Uterus (tissue), 4 donors: ENCODE data around the gene RPIA. TPM values are rescaled to one million over a fixed set of nuclear protein-coding genes. Genes with fewer than 3 reads are reported as not detected.

Experiments
- DNase-seq, 2 donors: peaks; one replicate each; pipeline ENCODE4 v3.0.0-alpha.2; 2019 to 2020
- H3K27ac ChIP-seq, 2 donors: fragments of 200-600 bp; sonication (generic); 1 replicate in 1 of 2; 2 replicates in 1 of 2; pipeline ENCODE4 v1.5.1; 2016 to 2018
- H3K27me3 ChIP-seq, 2 donors: fragments of 200-600 bp; sonication (generic); one replicate each; pipeline ENCODE4 v1.5.1; 2018 to 2019; ENCODE audit warnings: control low read depth in 1 of 2
- H3K36me3 ChIP-seq, 2 donors: fragments of 200-600 bp; sonication (generic); one replicate each; pipeline ENCODE4 v1.5.1; 2019; ENCODE audit warnings: control low read depth in 1 of 2
- H3K4me1 ChIP-seq, 2 donors: fragments of 200-600 bp; sonication (generic); one replicate each; pipeline ENCODE4 v1.5.1; 2018 to 2019; ENCODE audit warnings: control low read depth in 1 of 2
- H3K4me3 ChIP-seq, 2 donors: fragments of 200-600 bp; sonication (generic); 1 replicate in 1 of 2; 2 replicates in 1 of 2; pipeline ENCODE4 v1.5.1; 2018 to 2019; ENCODE audit warnings: mild to moderate bottlenecking in 1 of 2
- H3K9me3 ChIP-seq, 2 donors: fragments of 200-600 bp; sonication (generic); one replicate each; pipeline ENCODE4 v1.5.1; 2019; ENCODE audit warnings: control low read depth in 1 of 2
- CTCF ChIP-seq, 4 experiments: fragments of 200-600 bp in 2 of 4; fragments of 450-650 bp in 2 of 4; sonication (generic) in 2 of 4; IDR thresholded peaks; one replicate each; pipeline ENCODE4 v1.5.1; 2016 to 2019; ENCODE audit warnings: antibody characterized with exemption in 4 of 4, mild to moderate bottlenecking in 2 of 4, moderate library complexity in 1 of 4
- POLR2A ChIP-seq, 2 donors: fragments of 450-650 bp; IDR thresholded peaks; one replicate each; pipeline ENCODE4 v1.6.1; 2016; ENCODE audit warnings: antibody characterized with exemption in 2 of 2, mild to moderate bottlenecking in 1 of 2, moderate library complexity in 1 of 2
- intact Hi-C: fragments of 100-400 bp; cut with DNase I; formaldehyde crosslinking; loops from one replicate; pipeline ENCODE4 v1.15.1; 2023; ENCODE audit warnings: low total_unique reads
- total RNA-seq, 4 donors: library from RNA; depleted of rRNA in 3 of 4; stranded (reverse); fragments of >200 nt in 3 of 4; gene quantifications; one replicate each; pipeline versions ENCODE4 v1.1.0 to v1.2.4, GENCODE V29; 2014 to 2023
- donor health status: DM: yes; HTN: yes; CAD: no.

The RPIA gene
- total RNA-seq, 4 donors from 2014 or later = 0.29 to 19.4 (median 8.8) TPM

GRCh38 chr2:88737385-88737784, 45.9 kb downstream of the RPIA start:
- intact Hi-C loops = no loop called here
- DNase-seq = no peak
- Histone ChIP-seq H3K4me3 (no peak overlapping the region), H3K4me1 (no peaks in the 10 kb centered on the region), H3K36me3 (no peaks in the 10 kb centered on the region), H3K9me3 (no peaks in the 10 kb centered on the region), H3K27me3 (no peaks in the 10 kb centered on the region), H3K27ac (peak overlapping the region; percentile 28 to 33)
- TF ChIP-seq CTCF (IDR thresholded peaks at IDR 0.05) (no peak), POLR2A (IDR thresholded peaks at IDR 0.05) (no peak)

- Histone ChIP-seq H3K4me1 (no peaks in the 10 kb centered on the region), H3K27me3 (no peaks in the 10 kb centered on the region), H3K36me3 (no peaks in the 10 kb centered on the region), H3K9me3 (no peaks in the 10 kb centered on the region), H3K27ac (peak overlapping the region in 1 of 2 donors; percentile 33), H3K4me3 (no peak overlapping the region)
- no peak for DNase-seq
- TF ChIP-seq POLR2A (IDR thresholded peaks at IDR 0.05) (no peak), CTCF (IDR thresholded peaks at IDR 0.05) (no peak)
- intact Hi-C loops = no loop called here
Measured at GRCh38 chr2:88738271-88738670, 46.8 kb downstream of the RPIA start.

GRCh38 chr2:88739985-88740600, 48.6 kb downstream of the RPIA start:
- intact Hi-C loops = no loop called here
- no peaks in the 10 kb centered on the region for H3K9me3 ChIP-seq
- H3K4me1 ChIP-seq = no peaks in the 10 kb centered on the region
- H3K27me3 ChIP-seq = no peaks in the 10 kb centered on the region
- DNase-seq = peak; percentile 42 to 46
- no peak overlapping the region for H3K4me3 ChIP-seq
- H3K36me3 ChIP-seq = no peaks in the 10 kb centered on the region
- H3K27ac ChIP-seq = no peak overlapping the region
- TF ChIP-seq POLR2A (IDR thresholded peaks at IDR 0.05) = no peak
- TF ChIP-seq CTCF (IDR thresholded peaks at IDR 0.05) = peak; percentile 53 to 75 (median 63)

GRCh38 chr2:88746929-88747490, 55.5 kb downstream of the RPIA start:
- Histone ChIP-seq H3K4me3 (no peak overlapping the region), H3K36me3 (no peaks in the 10 kb centered on the region), H3K27me3 (no peaks in the 10 kb centered on the region), H3K9me3 (no peaks in the 10 kb centered on the region), H3K27ac (no peak overlapping the region), H3K4me1 (no peaks in the 10 kb centered on the region)
- DNase-seq = no peak
- TF ChIP-seq POLR2A (IDR thresholded peaks at IDR 0.05) (no peak), CTCF (IDR thresholded peaks at IDR 0.05) (no peak)
- intact Hi-C loops = no loop called here

GRCh38 chr2:88747990-88748389, 56.5 kb downstream of the RPIA start:
- TF ChIP-seq CTCF (IDR thresholded peaks at IDR 0.05) (no peak), POLR2A (IDR thresholded peaks at IDR 0.05) (no peak)
- Histone ChIP-seq H3K4me3 (no peak overlapping the region), H3K27ac (no peak overlapping the region), H3K36me3 (no peaks in the 10 kb centered on the region), H3K4me1 (no peaks in the 10 kb centered on the region), H3K27me3 (no peaks in the 10 kb centered on the region), H3K9me3 (no peaks in the 10 kb centered on the region)
- intact Hi-C loops = no loop called here
- DNase-seq = no peak
